IPS-NIHi11 (cell line): ENCODE data around the gene ASB7.

Experiments
- DNase-seq: peaks from one replicate; pipeline ENCODE4 v3.0.0; 2012; ENCODE audit warnings: mixed read lengths, low spot score

Gene ASB7

DNA sequence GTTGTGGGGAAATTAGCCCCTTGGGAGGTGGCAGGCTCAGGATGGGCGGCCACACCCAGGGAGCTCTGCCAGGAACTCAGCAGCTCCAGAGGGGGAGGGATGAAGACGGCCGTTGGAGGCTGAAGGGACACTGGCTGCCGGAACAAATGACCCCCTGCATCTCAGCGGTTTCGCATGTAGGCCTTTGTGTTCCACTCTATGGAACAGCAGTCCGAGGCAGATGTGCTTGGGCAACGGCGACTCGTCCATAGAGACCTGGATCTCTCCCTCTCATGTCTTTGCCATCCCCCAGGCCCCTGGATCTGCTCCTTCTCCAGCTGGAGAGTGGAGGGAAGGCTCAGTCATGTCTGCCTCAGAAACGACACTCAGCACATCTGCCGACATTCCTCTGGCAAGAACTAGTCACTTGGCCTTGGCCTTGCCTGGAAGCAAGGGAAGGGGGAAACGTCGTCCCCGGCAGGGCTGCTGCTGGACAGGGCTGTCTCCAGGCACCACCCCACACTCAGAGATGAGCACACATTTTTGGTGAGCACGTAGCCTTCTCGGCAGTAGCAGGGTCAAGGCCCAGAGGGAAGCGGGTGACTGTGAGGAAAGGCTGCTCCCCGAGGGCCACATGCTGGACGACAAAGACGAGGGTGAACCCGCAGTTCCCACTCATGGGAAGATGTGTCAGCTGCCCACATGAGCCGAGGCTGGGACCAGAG is 83.8 kb downstream of the ASB7 start:
- DNase-seq, result no peak

DNA sequence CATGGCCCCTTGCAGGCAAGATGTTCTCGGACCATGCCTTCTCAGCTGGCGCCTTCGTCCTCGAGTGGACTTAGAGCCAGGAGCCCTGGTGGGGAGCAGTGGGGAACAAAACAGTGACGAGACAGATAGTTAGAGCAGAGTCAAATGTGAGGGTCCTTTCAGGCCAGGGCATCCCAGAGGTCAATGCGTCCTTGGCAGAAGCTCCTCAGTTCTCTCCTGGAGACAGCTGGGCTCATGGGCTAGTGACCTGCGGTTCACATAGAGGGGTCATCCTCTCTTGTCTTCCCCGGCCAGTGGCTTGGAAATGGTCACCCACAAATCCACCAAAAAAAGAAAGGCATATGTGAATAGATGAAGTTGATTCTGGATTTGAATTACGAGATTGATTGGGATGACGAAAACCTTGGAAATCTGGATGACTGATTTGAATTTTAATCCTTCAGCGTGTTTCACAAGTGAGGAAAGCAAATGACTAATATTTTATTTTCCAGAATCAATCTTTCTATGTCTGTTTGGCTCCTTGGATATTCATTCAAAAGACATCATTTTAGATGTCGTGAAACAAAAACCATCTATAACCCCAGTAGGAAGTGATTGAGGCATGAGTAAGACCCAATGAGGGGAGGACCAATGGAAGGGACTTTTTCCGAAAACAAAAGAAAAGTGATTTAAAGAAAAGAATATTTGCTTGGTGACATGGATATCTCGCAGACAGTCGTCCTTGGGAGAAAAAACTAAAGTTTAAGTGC is 84.5 kb downstream of the ASB7 start:
- no peak for DNase-seq

DNA sequence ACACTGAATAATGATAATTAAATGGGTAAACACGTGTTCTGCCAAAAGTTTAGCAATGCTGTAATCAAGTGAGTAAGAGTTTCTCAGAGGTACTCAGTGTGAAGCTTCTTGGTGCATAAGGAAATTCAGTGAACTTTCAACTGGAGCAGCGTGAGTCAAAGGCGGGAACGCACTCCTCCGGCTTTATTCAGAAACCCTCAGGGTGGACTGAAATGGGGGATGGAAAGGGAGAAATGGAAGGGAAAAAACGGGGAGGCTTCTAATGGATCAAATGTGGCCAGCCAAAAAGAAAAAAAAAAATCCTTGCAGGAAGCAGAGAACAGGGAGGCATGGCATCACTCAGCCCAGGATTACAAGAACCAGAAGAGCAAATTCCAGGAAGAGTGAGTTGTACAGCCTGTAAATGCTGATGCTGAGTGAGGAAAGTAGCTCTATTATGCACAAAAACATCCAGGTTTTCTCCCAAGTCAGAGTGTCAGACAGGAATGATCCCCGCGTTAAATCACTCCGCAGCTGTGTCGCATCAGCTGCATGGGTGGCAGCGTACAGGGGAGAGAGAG is 85.3 kb downstream of the ASB7 start:
- DNase-seq, result no peak

DNA sequence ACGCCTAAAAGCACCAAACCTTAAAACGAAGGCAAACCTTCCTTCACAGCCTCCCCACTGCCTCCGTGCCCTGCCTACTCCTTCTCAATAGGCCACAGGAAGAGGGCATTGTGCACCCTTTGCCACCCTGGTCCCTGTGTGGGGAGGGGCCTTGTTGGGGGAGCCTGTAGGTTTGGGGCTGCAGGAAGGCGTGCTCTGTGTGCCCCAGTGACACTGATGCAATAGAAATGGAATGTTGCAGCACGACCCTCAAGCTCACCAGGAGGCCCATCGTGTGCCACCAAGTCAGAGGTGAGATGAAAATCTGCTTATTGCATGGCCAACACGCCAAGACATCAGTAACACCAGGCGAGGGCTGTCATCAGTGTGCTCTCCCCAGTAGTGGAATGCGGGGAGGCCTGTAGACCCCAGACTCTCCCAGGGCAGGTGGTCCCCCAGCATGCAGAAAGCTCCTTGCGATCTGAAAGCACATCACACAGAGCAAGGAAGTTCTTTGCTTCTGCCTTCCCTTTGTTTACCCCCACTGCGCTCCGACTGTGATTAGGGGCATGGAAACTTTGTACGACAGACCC is 86.2 kb downstream of the ASB7 start:
- no peak for DNase-seq

DNA sequence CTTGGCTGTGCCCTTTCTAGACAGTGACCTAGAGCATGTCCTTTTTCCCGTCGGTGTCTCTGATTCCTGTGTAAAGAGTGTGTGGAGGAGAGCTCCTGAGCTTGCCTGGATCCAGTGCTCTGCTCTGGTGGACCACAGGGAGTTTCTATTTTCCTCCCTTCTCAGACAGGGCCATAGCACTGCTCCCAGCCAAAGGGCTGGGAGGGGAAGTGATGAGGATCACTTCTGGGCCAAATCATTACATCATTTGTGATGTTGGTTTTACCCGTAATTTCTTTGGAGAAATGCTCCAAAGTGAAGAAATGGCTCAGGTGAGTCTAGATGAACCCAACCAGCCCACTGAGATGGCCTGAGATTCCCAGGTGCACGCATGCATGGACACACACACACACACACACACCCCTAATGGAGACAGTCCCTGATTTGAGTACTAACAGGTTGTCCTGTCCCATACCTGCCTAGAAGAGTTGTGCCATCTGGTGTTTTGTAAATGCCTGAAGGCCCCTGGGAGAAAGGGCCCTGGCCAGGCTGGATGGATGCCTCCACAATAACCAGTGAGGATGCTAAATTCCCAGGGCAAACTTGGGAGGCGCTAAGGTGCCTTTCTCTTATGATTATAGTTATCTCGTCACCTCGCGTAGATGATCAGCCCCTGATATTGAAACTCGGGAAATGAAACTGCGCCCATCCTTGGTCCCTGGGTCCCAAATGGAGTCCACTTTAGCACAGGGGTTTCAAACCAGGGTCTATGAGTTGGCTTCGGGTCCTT is 86.9 kb downstream of the ASB7 start:
- no peak for DNase-seq

DNA sequence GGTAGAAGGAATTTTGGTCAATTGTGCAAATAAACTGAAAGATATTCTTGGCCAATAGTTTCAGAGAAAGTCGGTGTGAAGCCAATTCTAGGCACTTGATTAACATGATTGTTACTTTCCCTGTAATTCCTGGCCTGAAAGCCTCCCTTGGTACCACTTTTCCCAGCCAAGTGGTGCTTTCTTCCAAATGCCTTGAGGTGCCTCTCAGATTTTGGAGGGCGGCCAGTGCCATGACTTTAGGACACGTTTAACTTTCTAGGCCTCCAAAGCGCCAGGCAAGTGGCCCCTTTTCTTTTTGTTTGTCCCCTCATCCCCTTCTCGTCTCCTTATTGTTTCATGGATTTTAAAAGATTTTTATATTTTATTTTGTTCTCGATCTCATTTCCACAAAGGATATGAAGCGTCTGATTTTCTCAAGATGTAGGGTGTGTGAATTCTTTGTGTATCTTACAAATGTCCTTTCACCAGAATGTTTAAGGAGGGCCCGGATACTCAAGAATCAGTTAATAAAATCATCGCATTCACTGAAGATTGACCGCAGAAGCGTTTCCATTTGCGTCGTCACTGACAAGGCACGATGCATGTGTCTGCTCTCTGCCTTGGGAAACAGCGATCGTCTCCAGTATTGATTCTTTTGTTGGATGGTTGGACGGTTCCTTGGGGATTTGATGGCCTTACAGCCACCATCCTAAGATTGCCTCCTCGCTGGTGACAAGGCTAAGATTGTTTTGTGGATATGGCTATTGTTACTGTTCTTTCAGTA is 87.8 kb downstream of the ASB7 start:
- DNase-seq, result no peak

DNA sequence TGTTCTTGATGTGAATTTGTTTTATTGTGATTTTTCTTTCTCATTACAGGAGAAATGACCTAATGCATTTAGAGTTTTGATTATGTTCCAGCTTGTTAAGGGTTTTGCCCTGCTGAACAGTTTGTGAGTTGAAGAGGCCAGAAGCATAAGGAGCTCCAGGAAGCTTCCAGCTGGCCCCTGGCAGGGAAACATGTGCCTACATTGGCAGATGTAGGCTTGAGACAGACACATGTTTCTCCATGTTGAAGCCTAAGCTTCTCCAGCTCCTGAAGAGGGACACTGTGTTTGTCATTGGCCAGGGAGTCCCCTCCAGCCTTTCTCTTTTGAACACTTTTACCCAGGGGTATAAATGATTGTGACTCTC is 88.4 kb downstream of the ASB7 start:
- no peak for DNase-seq

DNA sequence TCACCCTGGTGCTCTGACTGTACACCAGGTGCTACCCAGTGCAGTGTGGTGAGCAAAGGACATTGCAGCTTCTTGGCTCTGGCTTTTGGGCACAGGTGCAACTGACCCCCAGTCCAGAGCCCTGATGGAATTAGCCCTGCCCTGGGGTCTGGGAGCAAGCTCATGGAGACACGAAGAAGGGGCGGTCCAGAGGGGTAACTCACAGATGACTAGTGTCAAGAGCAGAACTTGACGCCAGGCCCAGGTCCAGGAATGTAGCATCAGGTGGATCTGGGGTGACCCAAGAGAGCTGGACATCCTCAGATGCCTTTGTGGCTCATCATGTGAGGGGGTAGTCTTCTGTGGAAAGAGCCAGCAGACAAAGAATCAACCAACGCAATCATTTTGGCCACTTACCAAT is 88.9 kb downstream of the ASB7 start:
- no peak for DNase-seq

DNA sequence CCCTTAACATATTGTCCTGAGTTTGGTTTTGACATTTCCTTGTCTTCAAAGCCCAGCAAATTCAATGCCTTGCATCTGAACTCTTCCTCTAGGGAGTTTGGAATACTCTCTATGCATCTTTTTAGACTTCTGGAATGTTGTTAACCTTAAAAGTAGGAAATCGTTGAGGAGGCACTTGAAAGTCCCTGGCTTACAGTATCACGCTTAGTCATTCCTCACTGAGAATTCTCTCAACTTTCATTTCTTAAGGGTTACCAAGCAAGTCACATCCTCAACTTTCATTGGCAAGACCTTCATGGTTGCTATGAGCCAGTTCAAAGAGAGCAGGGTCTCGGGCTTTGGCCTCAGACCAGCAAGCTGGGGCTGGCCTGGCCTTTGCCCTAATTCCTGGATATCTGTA is 89.9 kb downstream of the ASB7 start:
- no peak for DNase-seq

DNA sequence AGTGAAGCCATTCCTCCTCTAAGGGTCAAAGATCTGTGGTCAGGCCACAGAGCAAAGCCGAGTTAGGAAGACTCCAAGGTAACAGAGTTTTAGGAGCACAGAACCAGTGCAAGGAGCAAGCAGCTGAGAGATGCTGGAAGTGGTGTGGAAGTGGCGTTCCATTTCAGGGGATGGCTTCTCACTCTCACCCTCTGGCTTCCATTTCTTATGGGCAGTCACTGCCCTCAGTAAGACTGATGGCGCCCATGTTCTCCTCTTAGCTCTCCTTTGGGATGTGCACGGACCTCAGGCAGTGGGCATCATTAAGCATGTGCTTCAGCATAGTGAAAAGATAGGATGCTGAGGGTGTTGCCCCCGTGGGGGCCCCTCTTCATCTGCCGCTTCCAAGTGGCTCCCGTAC is 90.3 kb downstream of the ASB7 start:
- no peak for DNase-seq

DNA sequence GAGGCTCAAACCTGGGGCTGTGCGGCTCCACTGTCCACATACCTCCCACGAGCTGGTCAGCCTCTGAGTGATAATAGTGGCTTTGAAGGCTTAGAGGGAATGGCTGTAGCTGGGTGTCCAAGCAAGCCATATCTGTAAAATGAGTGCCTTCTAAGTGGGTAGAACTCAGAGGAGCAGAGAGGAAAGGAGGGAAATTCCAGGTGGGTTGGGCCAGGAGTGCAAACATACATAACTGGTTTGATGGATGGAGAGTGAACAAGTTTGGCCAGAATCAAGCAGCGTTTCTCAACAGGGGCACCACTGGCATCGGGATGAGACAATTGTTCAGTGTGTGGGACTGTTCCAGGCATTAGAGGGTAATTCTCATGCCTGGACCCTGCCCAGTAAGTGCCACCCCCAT is 91.1 kb downstream of the ASB7 start:
- DNase-seq, result no peak

DNA sequence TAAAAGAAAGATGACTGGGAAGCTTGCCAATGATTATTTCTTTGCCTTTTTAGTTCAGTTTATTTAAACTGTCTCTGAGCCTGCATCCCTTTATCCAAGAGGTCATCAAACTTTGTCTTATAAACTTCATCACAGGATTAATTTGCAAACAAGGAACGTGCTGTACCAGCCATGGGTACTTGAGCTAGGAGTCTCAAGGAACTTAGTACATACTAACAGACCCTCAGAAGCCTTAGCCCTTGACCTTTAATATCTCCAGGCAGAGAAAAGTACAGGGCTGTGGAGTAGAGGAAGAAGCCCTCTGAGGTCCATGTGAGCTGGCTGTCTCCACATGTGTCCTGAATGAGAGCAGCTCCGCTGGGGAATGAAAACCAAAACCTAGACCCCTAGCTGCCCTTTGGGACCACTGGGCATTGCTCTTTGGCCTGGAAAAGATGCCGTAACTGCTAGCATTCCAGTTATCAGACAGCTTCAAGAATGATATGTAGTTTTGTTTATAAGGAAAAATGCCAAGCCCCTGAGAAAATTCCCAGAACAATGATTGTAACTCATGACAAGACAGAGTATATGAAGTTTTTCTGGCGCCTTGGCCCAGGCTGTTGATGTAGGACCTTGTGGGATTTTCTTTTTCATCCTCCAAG is 92.1 kb downstream of the ASB7 start:
- no peak for DNase-seq

DNA sequence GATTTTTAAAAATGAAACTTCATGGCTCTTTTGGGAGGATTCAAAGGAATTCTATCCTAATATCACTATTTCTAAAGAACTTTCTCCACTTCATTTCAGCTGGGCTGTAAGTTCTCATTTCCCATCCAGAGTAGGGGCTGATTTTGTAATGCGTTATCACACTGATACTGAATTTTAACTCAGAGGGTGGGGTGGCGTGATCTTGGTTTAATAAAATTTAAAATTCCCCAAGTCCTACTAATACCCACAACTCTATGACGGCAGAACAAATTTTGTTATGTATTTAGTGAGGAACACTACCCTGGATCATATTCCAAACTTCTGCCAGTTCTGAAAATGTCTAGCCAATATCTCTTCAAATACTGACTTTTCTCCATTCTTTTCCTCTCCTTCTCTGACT is 92.7 kb downstream of the ASB7 start:
- DNase-seq, result no peak

DNA sequence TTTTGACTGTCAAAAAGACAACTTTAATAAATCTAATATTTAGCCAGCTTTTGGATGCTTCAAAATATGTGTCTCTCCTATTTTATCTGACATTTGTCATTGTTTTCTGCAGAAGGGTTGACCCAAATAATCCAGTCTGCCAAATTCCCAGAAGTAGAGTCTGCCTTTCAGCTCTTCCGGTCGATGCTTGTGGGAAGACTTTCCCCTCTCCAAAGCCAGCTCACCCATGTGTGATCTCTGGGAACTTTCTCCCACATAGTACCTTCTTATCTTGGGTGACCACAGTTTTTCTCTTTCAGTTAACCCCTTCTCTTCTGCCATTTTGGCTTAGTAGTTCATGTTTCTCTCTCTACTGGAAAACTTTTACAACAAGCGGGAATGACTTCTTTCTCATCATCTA is 94.1 kb downstream of the ASB7 start:
- no peak for DNase-seq
